K562 (cell line): ENCODE data around the gene TMEM209.

Experiments
- SREBF1 ChIP-seq: fragments of 150-350 bp; IDR thresholded peaks from 2 replicates; pipeline ENCODE4 v1.6.1; 2014; ENCODE audit warnings: antibody characterized with exemption, low read depth, low read length, borderline replicate concordance
- TARDBP ChIP-seq: fragments of 450-650 bp; IDR thresholded peaks from 2 replicates; pipeline ENCODE4 v1.6.1; 2016
- TBL1XR1 ChIP-seq, 2 experiments: IDR thresholded peaks; 2 replicates each; pipeline ENCODE4 v1.6.1; 2012; ENCODE audit warnings: improper control_type of control experiment in 2 of 2, low read length in 2 of 2, mild to moderate bottlenecking in 1 of 2
- TF ChIP-seq, protein P1 (sequence below): sonication (generic); formaldehyde crosslinking; IDR thresholded peaks from 2 replicates; pipeline ENCODE4 v1.9.0; 2022; ENCODE audit warnings: mild to moderate bottlenecking, missing genetic modification reagents

DNA sequence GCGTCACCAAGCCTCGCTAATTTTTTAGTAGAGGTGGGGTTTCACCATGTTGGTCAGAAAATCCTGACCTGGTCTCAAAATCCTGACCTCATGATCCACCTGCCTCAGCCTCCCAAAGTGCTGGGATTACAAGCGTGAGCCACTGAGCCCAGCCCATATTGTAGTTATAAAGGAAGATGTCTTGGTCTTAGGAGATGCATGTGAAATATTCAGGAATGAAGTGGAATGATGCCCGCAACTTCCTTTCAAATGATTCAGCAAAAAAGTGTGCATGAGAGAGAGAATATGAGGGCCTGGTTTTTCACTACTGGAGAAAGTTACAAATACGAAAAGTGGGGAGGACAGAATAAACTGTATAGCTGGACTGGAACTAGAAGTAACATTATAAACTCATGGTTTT, 15.9 kb downstream of the TMEM209 start:
- TF ChIP-seq SREBF1 (no peak), TBL1XR1 (IDR thresholded peaks at IDR 0.05; ENCODE audit: low read length in 2 of 2) (no peak), TARDBP (no peak)
- TF ChIP-seq, protein P1, sequence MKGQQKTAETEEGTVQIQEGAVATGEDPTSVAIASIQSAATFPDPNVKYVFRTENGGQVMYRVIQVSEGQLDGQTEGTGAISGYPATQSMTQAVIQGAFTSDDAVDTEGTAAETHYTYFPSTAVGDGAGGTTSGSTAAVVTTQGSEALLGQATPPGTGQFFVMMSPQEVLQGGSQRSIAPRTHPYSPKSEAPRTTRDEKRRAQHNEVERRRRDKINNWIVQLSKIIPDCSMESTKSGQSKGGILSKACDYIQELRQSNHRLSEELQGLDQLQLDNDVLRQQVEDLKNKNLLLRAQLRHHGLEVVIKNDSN (CRISPR knock-in tag) = no peak
